ENCODE data around the gene DLGAP1. TPM values are rescaled to one million over a fixed set of nuclear protein-coding genes. Genes with fewer than 3 reads are reported as not detected.

The DLGAP1 gene
- total and polyA plus RNA-seq, 10 of the 15 experiments (the other 5 are each of a cell fraction or from before 2014, with no cell fraction given) = 0.23 to 27.6 (median 1.9) TPM

- BruUV-seq (replicated peaks) = no TSS peak
- no peak for FAIRE-seq
- H3K9me3 ChIP-seq (replicated peaks; ENCODE audit: control insufficient read depth, insufficient read depth, low read length) = no peaks in the 10 kb centered on the region
- CTCF ChIA-PET = interaction anchor here (0.7 to 2.5 kb wide), 8 partner anchors 11 to 876 kb away, joined by 3 to 7 read pairs (median 3); no protein-coding TSS in a partner anchor
- H3K79me2 ChIP-seq (ENCODE audit: control insufficient read depth, insufficient read depth, low read length) = no peaks in the 10 kb centered on the region
- no peak for DNase-seq (ENCODE audit: low read depth, low spot score)
- RAD21 ChIA-PET (ENCODE audit: unreplicated experiment) = interaction anchor here (1.0 to 2.7 kb wide), 12 partner anchors 24 to 879 kb away, joined by 3 to 6 read pairs (median 4); no protein-coding TSS in a partner anchor
- no peaks in the 10 kb centered on the region for H3K4me1 ChIP-seq (ENCODE audit: control insufficient read depth, insufficient read depth, low read length)
- no peak overlapping the region for H3K4me3 ChIP-seq
- no peaks in the 10 kb centered on the region for H3K27me3 ChIP-seq (replicated peaks in 1 of 2; ENCODE audit: control insufficient read depth in 2 of 2, insufficient read depth in 2 of 2, low read length in 1 of 2)
- H3K4me2 ChIP-seq (ENCODE audit: control insufficient read depth, insufficient read depth) = no peak overlapping the region
- SMC1A ChIA-PET (ENCODE audit: uncharacterized antibody, unreplicated experiment) = interaction anchor here (0.7 to 5.3 kb wide), 19 partner anchors 10 to 876 kb away, joined by 3 to 32 read pairs (median 7); no protein-coding TSS in a partner anchor
- in situ Hi-C loops (cut with MboI) = no loop called here
- H3K36me3 ChIP-seq (ENCODE audit: control insufficient read depth in 2 of 2, insufficient read depth in 2 of 2, low read length in 1 of 2) = no peaks in the 10 kb centered on the region
- H2AFZ ChIP-seq (ENCODE audit: control insufficient read depth, low read depth, low read length) = no peak overlapping the region
- no peaks in the 10 kb centered on the region for H4K20me1 ChIP-seq (ENCODE audit: control insufficient read depth, insufficient read depth)
- ATAC-seq = no peak
- WGBS (ENCODE audit: insufficient coverage, insufficient replicate concordance, low lambda C conversion rate, missing lambda C conversion rate) = 19% methylated on average over 3 of the region's 3 CpGs
- no peak overlapping the region for H3K9ac ChIP-seq (ENCODE audit: control insufficient read depth, insufficient read depth, low read length)
- intact Hi-C loops (cut with micrococcal nuclease; ENCODE audit: unreplicated experiment) = loop anchor here (5.0 kb wide), 1 partner anchor 876 kb away; no protein-coding TSS in a partner anchor
- no peak overlapping the region for H3K27ac ChIP-seq (ENCODE audit: control insufficient read depth, insufficient read depth)
- POLR2A ChIA-PET = interaction anchor here (2.1 to 2.9 kb wide), 2 partner anchors 10 to 13 kb away, joined by 4 to 9 read pairs; no protein-coding TSS in a partner anchor
- TF ChIP-seq HDGF (IDR thresholded peaks at IDR 0.05) (no peak), CREB1 (IDR thresholded peaks at IDR 0.05; ENCODE audit: low read depth) (no peak), CHD4 (IDR thresholded peaks at IDR 0.05) (no peak), SKIL (IDR thresholded peaks at IDR 0.05; ENCODE audit: low read depth, poor library complexity, severe bottlenecking) (no peak), BHLHE40 (IDR thresholded peaks at IDR 0.05; ENCODE audit: borderline replicate concordance in 1 of 2, low read depth in 2 of 2, low read length in 1 of 2) (no peak), ASH2L (IDR thresholded peaks at IDR 0.05; ENCODE audit: borderline replicate concordance, low read depth) (no peak), HDAC2 (IDR thresholded peaks at IDR 0.05) (no peak), SP1 (IDR thresholded peaks at IDR 0.05; ENCODE audit: low read depth, low read length) (no peak), KAT2A (conservative IDR thresholded peaks at IDR 0.05; ENCODE audit: control insufficient read depth, low read depth, low read length) (no peak), USF1 (IDR thresholded peaks at IDR 0.05; ENCODE audit: borderline replicate concordance, extremely low read length, insufficient read depth, low read depth, low read length) (no peak), ELK1 (IDR thresholded peaks at IDR 0.05; ENCODE audit: low read depth, low read length) (no peak), EP300 (IDR thresholded peaks at IDR 0.05; ENCODE audit: borderline replicate concordance in 1 of 2, control insufficient read depth in 1 of 2, low read depth in 2 of 2, low read length in 2 of 2) (no peak), MYC (IDR thresholded peaks at IDR 0.05; ENCODE audit: insufficient read depth, insufficient read length, insufficient replicate concordance, low read length, severe bottlenecking) (no peak), RELA (IDR thresholded peaks at IDR 0.05; ENCODE audit: borderline replicate concordance, partially characterized antibody) (no peak), REST (IDR thresholded peaks at IDR 0.05; ENCODE audit: low read depth, low read length) (no peak), ZNF24 (IDR thresholded peaks at IDR 0.05) (no peak), CREM (IDR thresholded peaks at IDR 0.05; ENCODE audit: low read depth) (no peak)
These were observed 274.0 kb downstream of the DLGAP1 start for GRCh38 chr18:4181086-4181485.
